ENCODE data around the gene PTPRR. TPM values are rescaled to one million over a fixed set of nuclear protein-coding genes. Genes with fewer than 3 reads are reported as not detected.

The PTPRR gene
- total and polyA plus RNA-seq, 2 of the 13 experiments (the other 11 are each of a cell fraction or from before 2014, with no cell fraction given), result not detected

GRCh38 chr12:70719672-70720420, 200.7 kb downstream of the PTPRR start (continued):
- TF ChIP-seq ZBTB40 (IDR thresholded peaks at IDR 0.05) (no peak), ZBTB40 (CRISPR knock-in tag; IDR thresholded peaks at IDR 0.05) (no peak), NR1H2 (CRISPR knock-in tag; IDR thresholded peaks at IDR 0.05; ENCODE audit: borderline replicate concordance, low read depth) (no peak)

Measured in HepG2 (cell line).